Type B pancreatic cell (in vitro differentiated cells): ENCODE results near the gene PRKG1. TPM values are rescaled to one million over a fixed set of nuclear protein-coding genes. Genes with fewer than 3 reads are reported as not detected.

ENCODE experiments used
- DNase-seq: peaks from one replicate; pipeline ENCODE4 v3.0.0; 2021; ENCODE audit warnings: mixed read lengths; ENCODE audit not compliant: unreplicated experiment; ENCODE audit errors: extremely low spot score
- H3K27ac Mint-ChIP-seq: 2 replicates; pipeline ENCODE4 v1.8.0; 2021; ENCODE audit warnings: mild to moderate bottlenecking, mixed read lengths
- H3K27me3 Mint-ChIP-seq: 2 replicates; pipeline ENCODE4 v1.8.0; 2021; ENCODE audit warnings: mixed read lengths
- H3K36me3 Mint-ChIP-seq: 2 replicates; pipeline ENCODE4 v1.8.0; 2021; ENCODE audit warnings: mixed read lengths
- H3K4me1 Mint-ChIP-seq: one replicate; pipeline ENCODE4 v1.8.0; 2021; ENCODE audit warnings: mixed read lengths; ENCODE audit not compliant: unreplicated experiment
- H3K4me3 Mint-ChIP-seq: 2 replicates; pipeline ENCODE4 v1.8.0; 2021; ENCODE audit warnings: mild to moderate bottlenecking, mixed read lengths
- H3K9me3 Mint-ChIP-seq: 2 replicates; pipeline ENCODE4 v1.8.0; 2021; ENCODE audit warnings: mixed read lengths
- CTCF ChIP-seq: fragments of 200-600 bp; sonication (generic); conservative IDR thresholded peaks from 2 replicates; pipeline ENCODE4 v1.5.0; 2021; ENCODE audit warnings: antibody characterized with exemption, mild to moderate bottlenecking
- total RNA-seq: library from RNA; stranded (reverse); gene quantifications from 2 replicates; pipeline ENCODE4 v1.2.1, GENCODE V29; 2021; ENCODE audit warnings: low replicate concordance

PRKG1 gene
- total RNA-seq, 1 donor from 2014 or later = 12.3 TPM

DNA sequence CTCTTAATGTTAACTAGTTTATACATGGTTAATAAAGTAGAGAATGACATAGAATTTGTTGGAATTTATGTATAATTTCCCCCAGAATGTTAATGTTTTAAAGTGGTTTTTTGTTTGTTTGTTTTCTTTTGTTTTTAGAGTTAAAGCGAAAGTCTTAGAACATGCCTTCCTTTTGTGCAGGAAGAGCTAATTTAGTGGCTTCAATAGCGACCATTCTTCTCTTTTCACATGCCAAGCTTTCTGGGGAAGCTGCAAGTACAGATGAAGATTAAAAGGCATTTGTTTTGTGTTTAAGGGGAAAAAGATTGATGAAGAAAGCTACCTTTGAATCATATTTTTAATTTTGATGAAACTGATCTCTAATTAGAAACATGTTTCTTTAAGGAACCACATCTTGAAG lies 881.4 kb downstream of the PRKG1 start:
- Mint-ChIP-seq H3K36me3 (no peaks in the 10 kb centered on the region), H3K9me3 (no peaks in the 10 kb centered on the region), H3K27ac (no peak overlapping the region), H3K27me3 (no peaks in the 10 kb centered on the region), H3K4me1 (peaks cover 3% of the 10 kb centered on the region), H3K4me3 (no peak overlapping the region)
- DNase-seq = no peak
- TF ChIP-seq CTCF = no peak

GRCh38 chr10:51956822-51957221 lies 882.5 kb downstream of the PRKG1 start:
- Mint-ChIP-seq H3K9me3 (no peaks in the 10 kb centered on the region), H3K27ac (no peak overlapping the region), H3K27me3 (no peaks in the 10 kb centered on the region), H3K4me3 (no peak overlapping the region), H3K36me3 (no peaks in the 10 kb centered on the region), H3K4me1 (peaks cover 3% of the 10 kb centered on the region)
- DNase-seq = no peak
- TF ChIP-seq CTCF = no peak

- no peaks in the 10 kb centered on the region for H3K9me3 Mint-ChIP-seq
- H3K27me3 Mint-ChIP-seq = no peaks in the 10 kb centered on the region
- H3K4me3 Mint-ChIP-seq = no peak overlapping the region
- no peak overlapping the region for H3K27ac Mint-ChIP-seq
- peak; percentile 81 for TF ChIP-seq CTCF
- no peaks in the 10 kb centered on the region for H3K36me3 Mint-ChIP-seq
- peaks cover 3% of the 10 kb centered on the region for H3K4me1 Mint-ChIP-seq
- DNase-seq = no peak
Observed at GRCh38 chr10:51960494-51960895, 886.2 kb downstream of the PRKG1 start.

- no peak overlapping the region for H3K27ac Mint-ChIP-seq
- H3K9me3 Mint-ChIP-seq = no peaks in the 10 kb centered on the region
- no peak overlapping the region for H3K4me3 Mint-ChIP-seq
- no peaks in the 10 kb centered on the region for H3K36me3 Mint-ChIP-seq
- TF ChIP-seq CTCF = no peak
- H3K27me3 Mint-ChIP-seq = no peaks in the 10 kb centered on the region
- no peaks in the 10 kb centered on the region for H3K4me1 Mint-ChIP-seq
- no peak for DNase-seq
Observed at GRCh38 chr10:51961401-51961800, 887.1 kb downstream of the PRKG1 start.

DNA sequence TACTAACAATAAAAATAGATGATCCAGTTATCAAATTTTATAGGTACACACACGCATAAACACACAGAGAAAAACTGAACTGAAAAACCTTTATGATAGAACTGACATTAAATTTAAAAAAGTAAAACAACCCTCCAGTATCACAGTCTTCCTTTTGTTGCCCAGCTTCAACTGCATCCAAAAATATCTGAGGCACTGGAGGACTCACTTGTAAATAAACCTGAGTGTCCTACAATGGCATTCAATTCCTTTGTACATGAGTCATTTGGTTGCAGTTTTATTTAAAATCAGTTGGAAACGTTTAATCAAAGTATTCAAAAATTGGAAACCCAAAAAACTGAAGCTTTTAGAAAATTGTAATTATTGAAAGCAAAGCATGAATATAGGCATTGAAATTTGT lies 890.3 kb downstream of the PRKG1 start:
- Mint-ChIP-seq H3K4me1 (no peaks in the 10 kb centered on the region), H3K9me3 (no peaks in the 10 kb centered on the region), H3K4me3 (no peak overlapping the region), H3K27me3 (no peaks in the 10 kb centered on the region), H3K27ac (no peak overlapping the region), H3K36me3 (no peaks in the 10 kb centered on the region)
- TF ChIP-seq CTCF = no peak
- no peak for DNase-seq

GRCh38 chr10:51965451-51965850 lies 891.2 kb downstream of the PRKG1 start:
- no peak for DNase-seq
- H3K36me3 Mint-ChIP-seq = no peaks in the 10 kb centered on the region
- H3K9me3 Mint-ChIP-seq = no peaks in the 10 kb centered on the region
- no peak overlapping the region for H3K27ac Mint-ChIP-seq
- H3K4me3 Mint-ChIP-seq = no peak overlapping the region
- H3K27me3 Mint-ChIP-seq = no peaks in the 10 kb centered on the region
- no peaks in the 10 kb centered on the region for H3K4me1 Mint-ChIP-seq
- no peak for TF ChIP-seq CTCF
